ENCODE measurements around the gene MLIP.

MLIP gene

DNA sequence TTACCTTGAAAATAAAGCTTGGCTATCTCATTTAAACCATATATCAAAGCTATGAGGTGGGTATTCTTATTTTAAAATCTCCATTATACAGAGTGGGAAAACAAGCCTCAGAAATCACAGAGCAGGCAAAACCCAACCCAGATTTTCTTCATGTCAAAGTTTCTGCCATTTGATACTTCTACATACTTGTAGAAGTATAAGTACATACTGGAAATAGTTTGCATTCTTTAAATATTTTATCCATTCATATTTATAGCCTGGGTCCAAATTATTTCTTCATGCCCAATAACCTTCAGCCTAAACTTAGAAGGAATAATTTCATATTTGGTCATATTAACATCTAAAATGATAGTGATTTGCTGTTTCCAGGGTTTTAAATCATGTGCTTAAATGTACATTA is 61.8 kb downstream of the MLIP start:
- Histone ChIP-seq H3K27ac (no peak overlapping the region), H3K36me3 (no peaks in the 10 kb centered on the region), H3K4me3 (ENCODE audit: low read depth in 1 of 2, low read length in 1 of 2) (no peak overlapping the region), H3K4me1 (ENCODE audit: control insufficient read depth in 1 of 2, insufficient read depth in 1 of 2, low read depth in 1 of 2, low read length in 1 of 2) (no peaks in the 10 kb centered on the region), H3K9me3 (no peaks in the 10 kb centered on the region), H3K27me3 (no peaks in the 10 kb centered on the region)
- TF ChIP-seq, protein P1, sequence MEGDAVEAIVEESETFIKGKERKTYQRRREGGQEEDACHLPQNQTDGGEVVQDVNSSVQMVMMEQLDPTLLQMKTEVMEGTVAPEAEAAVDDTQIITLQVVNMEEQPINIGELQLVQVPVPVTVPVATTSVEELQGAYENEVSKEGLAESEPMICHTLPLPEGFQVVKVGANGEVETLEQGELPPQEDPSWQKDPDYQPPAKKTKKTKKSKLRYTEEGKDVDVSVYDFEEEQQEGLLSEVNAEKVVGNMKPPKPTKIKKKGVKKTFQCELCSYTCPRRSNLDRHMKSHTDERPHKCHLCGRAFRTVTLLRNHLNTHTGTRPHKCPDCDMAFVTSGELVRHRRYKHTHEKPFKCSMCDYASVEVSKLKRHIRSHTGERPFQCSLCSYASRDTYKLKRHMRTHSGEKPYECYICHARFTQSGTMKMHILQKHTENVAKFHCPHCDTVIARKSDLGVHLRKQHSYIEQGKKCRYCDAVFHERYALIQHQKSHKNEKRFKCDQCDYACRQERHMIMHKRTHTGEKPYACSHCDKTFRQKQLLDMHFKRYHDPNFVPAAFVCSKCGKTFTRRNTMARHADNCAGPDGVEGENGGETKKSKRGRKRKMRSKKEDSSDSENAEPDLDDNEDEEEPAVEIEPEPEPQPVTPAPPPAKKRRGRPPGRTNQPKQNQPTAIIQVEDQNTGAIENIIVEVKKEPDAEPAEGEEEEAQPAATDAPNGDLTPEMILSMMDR (IDR thresholded peaks at IDR 0.05): no peak

DNA sequence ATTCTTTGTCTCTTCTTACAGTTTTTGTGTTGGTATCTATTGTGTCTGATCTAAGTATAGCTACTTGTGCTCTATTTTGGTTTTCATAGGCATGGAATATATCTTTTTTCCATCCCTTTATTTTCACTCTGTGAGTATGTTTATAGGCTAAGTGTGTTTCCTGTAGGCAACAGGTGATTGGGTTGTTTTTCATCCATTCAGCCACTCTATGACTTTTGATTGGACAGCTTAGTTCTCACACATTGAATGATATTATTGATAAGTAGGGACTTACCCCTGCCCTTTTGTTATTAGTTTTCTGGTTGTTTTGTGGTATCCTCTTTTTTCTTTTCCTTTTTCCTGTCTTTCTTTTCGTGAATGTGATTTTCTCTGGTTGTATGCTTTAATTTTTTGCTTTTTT is 67.9 kb downstream of the MLIP start:
- Histone ChIP-seq H3K36me3 (no peaks in the 10 kb centered on the region), H3K4me3 (ENCODE audit: low read depth in 1 of 2, low read length in 1 of 2) (no peak overlapping the region), H3K27me3 (no peaks in the 10 kb centered on the region), H3K9me3 (no peaks in the 10 kb centered on the region), H3K4me1 (ENCODE audit: control insufficient read depth in 1 of 2, insufficient read depth in 1 of 2, low read depth in 1 of 2, low read length in 1 of 2) (no peaks in the 10 kb centered on the region), H3K27ac (no peak overlapping the region)
- TF ChIP-seq, protein P1 (IDR thresholded peaks at IDR 0.05): no peak

DNA sequence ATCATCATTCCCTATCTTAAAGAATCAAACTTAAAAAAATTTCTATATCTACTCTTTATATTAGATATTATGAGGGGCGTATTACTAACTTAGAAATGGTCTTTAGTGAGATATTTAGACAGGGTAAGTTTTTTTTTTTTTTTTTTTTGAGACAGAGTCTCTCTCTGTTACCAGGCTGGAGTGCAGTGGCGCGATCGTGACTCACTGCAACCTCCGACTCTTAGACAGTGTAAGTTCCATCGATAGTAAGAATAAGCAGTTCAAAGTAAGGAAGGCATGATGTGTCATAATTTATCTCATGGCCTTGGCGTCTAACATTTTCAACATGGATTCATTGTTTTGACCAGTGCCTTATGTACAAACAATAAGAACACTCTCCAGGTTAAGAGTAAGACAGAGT is 72.4 kb downstream of the MLIP start:
- no peaks in the 10 kb centered on the region for H3K27me3 ChIP-seq
- H3K4me3 ChIP-seq (ENCODE audit: low read depth in 1 of 2, low read length in 1 of 2): no peak overlapping the region
- H3K36me3 ChIP-seq: no peaks in the 10 kb centered on the region
- no peaks in the 10 kb centered on the region for H3K9me3 ChIP-seq
- peaks cover 0 to under 1% of the 10 kb centered on the region in 2 experiments for H3K4me1 ChIP-seq (ENCODE audit: control insufficient read depth in 1 of 2, insufficient read depth in 1 of 2, low read depth in 1 of 2, low read length in 1 of 2)
- TF ChIP-seq, protein P1 (IDR thresholded peaks at IDR 0.05): no peak
- no peak overlapping the region for H3K27ac ChIP-seq

DNA sequence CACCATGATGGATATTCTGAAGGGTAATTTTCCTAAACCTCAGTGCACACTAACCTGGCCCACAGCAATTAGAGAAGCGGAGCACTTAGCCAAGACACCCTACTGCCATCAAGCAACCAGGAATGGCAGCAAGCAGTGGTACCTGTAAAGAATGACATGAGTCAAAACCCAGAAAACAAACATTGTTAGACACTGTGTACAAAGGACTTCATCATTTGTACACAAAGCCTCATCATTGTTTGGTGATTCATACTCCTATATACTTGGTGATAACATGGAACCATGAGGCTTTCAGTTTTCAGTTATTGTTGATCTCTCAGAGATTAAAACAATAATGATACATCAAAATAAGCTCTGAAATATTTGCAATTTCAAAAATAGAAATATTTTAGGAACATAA is 74.6 kb downstream of the MLIP start:
- Histone ChIP-seq H3K4me3 (ENCODE audit: low read depth in 1 of 2, low read length in 1 of 2) (no peak overlapping the region), H3K27me3 (no peaks in the 10 kb centered on the region), H3K36me3 (no peaks in the 10 kb centered on the region), H3K9me3 (no peaks in the 10 kb centered on the region), H3K4me1 (ENCODE audit: control insufficient read depth in 1 of 2, insufficient read depth in 1 of 2, low read depth in 1 of 2, low read length in 1 of 2) (peaks cover 0 to 5% of the 10 kb centered on the region in 2 experiments), H3K27ac (no peak overlapping the region)
- TF ChIP-seq, protein P1 (IDR thresholded peaks at IDR 0.05): no peak

DNA sequence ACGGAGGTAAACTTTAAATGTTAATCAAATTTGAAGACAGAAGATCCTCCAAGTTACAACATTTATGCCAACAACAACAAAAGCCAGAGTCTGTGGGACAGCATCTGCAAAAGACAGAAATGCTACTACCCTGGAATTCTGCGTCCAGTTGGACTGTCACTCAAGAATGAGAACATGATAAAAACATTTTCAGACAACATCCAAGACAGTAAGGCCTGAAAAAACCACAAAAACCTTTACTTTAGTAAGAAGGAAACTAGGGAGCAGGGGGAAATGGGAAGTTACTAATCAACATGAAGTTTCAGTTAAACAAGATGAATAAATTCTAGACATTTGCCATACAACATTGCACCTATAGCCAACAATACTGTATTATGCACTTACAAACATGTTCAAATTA is 77.6 kb downstream of the MLIP start:
- H3K4me3 ChIP-seq (ENCODE audit: low read depth in 1 of 2, low read length in 1 of 2): no peak overlapping the region
- no peaks in the 10 kb centered on the region for H3K9me3 ChIP-seq
- TF ChIP-seq, protein P1 (IDR thresholded peaks at IDR 0.05): no peak

DNA sequence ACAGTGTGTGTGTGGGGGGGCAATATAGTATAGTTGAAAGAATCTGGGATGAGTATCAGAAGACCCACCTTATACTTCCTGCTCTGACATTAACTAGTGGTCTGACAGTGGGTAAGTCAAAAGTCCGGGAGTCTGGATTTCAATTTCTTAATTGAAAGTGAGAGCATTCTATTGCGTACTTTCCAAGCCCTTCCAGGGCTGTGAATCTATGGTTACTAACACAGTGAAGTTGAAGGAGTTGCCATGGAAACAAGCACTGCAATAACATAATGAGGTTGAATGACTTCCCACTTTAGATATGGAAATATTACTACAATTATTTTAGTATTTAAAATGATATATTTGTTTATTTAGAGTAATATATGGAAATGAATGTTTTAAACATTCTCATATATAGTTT is 80.2 kb downstream of the MLIP start:
- Histone ChIP-seq H3K27ac (no peak overlapping the region), H3K36me3 (no peaks in the 10 kb centered on the region), H3K27me3 (no peaks in the 10 kb centered on the region), H3K4me1 (ENCODE audit: control insufficient read depth in 1 of 2, insufficient read depth in 1 of 2, low read depth in 1 of 2, low read length in 1 of 2) (peaks cover 0 to 5% of the 10 kb centered on the region in 2 experiments), H3K9me3 (no peaks in the 10 kb centered on the region), H3K4me3 (ENCODE audit: low read depth in 1 of 2, low read length in 1 of 2) (no peak overlapping the region)
- TF ChIP-seq, protein P1 (IDR thresholded peaks at IDR 0.05): no peak

More for the DNA sequence above, 77.6 kb downstream of the MLIP start:
- H3K36me3 ChIP-seq: no peaks in the 10 kb centered on the region
- peaks cover 0 to 5% of the 10 kb centered on the region in 2 experiments for H3K4me1 ChIP-seq (ENCODE audit: control insufficient read depth in 1 of 2, insufficient read depth in 1 of 2, low read depth in 1 of 2, low read length in 1 of 2)
- no peaks in the 10 kb centered on the region for H3K27me3 ChIP-seq
- H3K27ac ChIP-seq: no peak overlapping the region

Measured in neutrophil (primary cell).